Measurements from ENCODE around the gene COL27A1.

The COL27A1 gene

DNA sequence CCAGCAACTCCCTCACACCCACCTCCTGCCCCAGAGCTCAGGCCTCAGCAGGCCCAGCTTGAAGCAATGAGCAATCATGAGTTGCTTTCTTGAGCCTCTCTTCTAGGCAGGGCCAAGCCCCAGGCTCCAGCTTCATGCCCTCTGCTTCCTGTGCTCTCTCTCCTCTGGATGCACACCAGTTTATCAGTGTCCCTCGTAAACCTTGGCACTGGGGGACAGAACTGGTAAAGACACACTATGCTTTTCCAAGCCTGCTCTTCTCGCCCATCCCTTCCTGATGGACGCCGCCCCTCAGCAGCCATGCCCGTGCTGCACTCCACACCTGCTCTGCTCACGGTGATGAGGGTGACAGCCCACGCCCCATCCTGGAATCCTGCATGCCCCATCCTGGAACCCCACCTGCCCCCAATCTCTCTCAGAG, 118.1 kb downstream of the COL27A1 start:
- no peak overlapping the region for H3K4me3 ChIP-seq (ENCODE audit: low read depth, low read length)
- TF ChIP-seq, protein P1, sequence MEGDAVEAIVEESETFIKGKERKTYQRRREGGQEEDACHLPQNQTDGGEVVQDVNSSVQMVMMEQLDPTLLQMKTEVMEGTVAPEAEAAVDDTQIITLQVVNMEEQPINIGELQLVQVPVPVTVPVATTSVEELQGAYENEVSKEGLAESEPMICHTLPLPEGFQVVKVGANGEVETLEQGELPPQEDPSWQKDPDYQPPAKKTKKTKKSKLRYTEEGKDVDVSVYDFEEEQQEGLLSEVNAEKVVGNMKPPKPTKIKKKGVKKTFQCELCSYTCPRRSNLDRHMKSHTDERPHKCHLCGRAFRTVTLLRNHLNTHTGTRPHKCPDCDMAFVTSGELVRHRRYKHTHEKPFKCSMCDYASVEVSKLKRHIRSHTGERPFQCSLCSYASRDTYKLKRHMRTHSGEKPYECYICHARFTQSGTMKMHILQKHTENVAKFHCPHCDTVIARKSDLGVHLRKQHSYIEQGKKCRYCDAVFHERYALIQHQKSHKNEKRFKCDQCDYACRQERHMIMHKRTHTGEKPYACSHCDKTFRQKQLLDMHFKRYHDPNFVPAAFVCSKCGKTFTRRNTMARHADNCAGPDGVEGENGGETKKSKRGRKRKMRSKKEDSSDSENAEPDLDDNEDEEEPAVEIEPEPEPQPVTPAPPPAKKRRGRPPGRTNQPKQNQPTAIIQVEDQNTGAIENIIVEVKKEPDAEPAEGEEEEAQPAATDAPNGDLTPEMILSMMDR (IDR thresholded peaks at IDR 0.05; ENCODE audit: low read depth, low read length): no peak

DNA sequence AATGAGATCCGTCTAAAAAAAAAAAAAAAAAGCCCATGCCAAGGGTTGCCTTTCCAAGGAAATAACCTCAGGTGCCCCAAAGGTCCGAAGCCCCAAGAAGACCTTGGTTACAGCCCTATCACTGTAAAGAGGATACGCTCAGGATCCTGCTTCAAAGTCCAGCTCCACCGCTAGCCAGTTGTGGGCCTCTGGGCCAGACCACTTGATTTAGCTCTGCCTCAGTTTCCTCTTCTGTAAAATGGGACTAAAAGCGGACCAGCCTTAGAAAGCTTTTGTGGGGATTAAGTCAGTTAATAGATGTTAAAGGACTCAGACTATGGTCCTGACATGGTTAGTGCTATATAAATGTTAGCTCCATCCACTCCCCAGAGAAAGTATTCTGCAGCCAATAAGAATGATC, 118.9 kb downstream of the COL27A1 start:
- TF ChIP-seq, protein P1 (IDR thresholded peaks at IDR 0.05; ENCODE audit: low read depth, low read length): no peak
- H3K4me3 ChIP-seq (ENCODE audit: low read depth, low read length): no peak overlapping the region

DNA sequence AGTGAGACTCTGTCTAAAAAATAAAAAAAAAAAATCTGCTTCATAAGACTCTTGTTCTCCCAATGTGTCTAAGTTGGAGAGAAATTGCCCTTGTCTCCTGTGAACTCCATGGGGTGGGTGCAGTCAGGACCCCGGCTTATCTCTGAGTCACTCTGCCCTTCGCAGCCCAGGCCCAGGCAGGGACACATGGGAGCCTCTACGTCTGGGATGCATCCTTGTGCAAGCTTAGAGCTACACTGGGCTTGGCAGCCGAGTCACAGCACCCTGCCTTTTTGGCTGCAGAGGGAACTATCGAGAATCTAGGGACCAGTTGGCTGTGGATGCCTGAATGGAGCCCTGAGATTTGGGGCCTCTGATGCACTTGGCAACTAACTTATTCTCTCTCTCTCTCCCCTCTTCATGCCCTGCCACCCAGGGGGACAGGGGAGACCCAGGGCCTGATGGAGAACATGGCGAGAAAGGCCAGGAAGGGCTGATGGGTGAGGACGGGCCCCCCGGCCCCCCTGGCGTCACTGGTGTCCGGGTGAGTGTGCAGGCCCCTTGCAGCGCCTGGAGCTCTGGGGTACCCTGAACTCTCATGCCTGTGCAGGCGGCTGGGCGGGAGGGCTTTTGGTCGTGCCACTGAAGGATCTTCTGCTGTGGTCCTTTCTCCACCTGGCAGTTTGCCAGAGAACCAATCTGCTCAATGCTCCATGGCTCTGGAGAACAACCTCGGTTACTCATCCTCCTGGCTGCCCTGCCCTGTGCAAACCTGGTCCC, 120.1 kb downstream of the COL27A1 start:
- H3K4me3 ChIP-seq (ENCODE audit: low read depth, low read length): no peak overlapping the region
- TF ChIP-seq, protein P1 (IDR thresholded peaks at IDR 0.05; ENCODE audit: low read depth, low read length): no peak

DNA sequence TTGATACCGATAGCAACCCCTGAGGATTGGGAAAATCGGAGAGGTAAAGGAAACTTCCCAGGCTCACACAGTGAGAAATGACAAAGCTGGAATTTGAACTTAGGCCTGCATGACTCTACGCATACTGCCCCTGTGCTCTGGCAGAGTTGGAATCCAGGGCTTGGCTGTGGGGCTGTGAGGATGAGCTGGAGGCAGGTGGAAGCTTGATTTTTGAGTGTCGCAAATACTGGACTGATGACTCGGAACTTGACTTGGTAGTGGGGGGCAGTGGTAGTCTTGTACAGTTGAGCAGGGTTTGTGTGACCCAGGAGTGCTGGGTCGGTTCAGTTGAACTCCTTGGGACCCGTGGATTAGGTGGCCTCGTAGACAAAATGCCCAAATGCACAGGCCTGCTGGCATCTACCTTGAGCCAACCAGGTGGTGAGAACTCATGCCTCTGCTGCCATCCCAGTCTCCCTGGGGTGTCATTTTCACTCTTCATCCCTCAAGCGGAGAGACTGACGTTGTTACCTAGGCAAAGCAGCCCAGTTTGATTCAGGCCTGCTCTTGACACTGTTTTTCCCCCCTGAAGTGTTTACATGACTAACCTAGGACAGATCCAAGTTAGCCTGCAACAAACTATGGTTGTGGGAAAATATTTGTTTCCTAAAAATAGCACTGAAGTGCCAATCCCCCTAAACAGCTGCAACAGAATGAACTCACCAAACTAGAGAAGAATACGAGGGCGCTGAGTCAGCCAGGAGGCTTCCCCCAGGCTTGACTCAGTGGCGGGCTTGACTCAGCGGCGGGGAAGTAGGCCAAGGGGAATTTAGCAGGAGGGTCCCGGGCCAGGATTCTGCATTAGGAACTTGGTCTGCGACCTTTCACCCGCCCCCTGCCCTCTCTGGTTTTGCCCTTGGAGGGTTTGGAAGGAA, 121.8 kb downstream of the COL27A1 start:
- TF ChIP-seq, protein P1 (IDR thresholded peaks at IDR 0.05; ENCODE audit: low read depth, low read length): no peak

DNA sequence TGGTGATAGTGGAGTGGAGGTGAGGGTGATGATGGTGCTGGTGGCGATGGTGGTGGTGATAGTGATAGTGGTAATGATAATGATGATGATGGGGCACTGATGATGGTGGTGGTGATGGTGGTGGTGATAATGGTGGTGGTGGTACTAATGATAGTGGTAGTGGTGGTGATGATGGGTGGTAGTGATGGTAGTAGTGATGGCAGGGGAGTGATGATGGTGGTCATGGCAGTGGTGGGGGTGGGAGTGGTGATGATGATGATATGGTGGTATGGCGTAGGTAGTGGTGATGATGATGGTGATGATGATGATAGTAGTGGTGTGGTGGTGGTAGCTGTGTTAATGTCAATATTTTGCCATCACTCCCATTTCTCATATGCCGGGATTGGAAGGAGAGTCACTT, 123.0 kb downstream of the COL27A1 start:
- H3K4me3 ChIP-seq (ENCODE audit: low read depth, low read length): no peak overlapping the region
- TF ChIP-seq, protein P1 (IDR thresholded peaks at IDR 0.05; ENCODE audit: low read depth, low read length): no peak

More for the DNA sequence above, 121.8 kb downstream of the COL27A1 start:
- H3K4me3 ChIP-seq (ENCODE audit: low read depth, low read length): no peak overlapping the region

DNA sequence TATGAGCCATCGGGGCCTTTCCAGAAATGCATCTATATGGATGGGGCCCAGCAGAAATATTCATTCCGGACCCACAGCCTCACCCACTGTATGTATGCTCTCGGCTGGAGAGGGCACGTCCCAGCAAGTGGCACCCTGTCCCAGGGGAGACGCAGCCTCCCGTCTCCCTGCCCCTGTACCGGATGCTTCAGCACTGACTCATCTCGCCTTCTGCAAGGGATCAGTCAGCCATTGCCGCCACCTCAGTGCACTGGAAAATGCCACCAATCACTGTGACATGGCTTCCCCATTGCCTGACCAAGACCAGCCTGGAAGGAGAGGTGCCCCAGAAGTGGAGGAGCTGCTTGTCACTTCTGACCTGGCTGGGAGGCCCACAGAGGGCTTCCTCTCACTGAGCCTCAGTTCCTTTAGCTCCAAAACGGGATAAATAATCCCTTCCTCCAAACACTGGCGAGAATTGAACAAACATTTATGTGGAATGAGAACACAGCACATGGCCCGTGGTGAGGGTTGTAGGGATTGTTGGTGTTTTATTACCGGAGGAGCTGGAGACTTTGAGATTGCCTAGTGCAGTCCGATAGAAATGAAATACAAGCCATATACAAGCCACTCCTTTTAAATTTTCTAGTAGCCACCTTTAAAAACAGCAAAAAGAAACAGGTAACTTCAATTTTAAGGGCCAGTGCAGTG, 123.7 kb downstream of the COL27A1 start:
- TF ChIP-seq, protein P1 (IDR thresholded peaks at IDR 0.05; ENCODE audit: low read depth, low read length): no peak
- H3K4me3 ChIP-seq (ENCODE audit: low read depth, low read length): no peak overlapping the region

Data from WI38 (cell line).